ENCODE results near the gene GUCD1. TPM values are rescaled to one million over a fixed set of nuclear protein-coding genes. Genes with fewer than 3 reads are reported as not detected.

GUCD1 gene
- total and polyA plus RNA-seq, 2 of the 13 experiments (the other 11 are each of a cell fraction or from before 2014, with no cell fraction given) = 128 to 245 TPM

GRCh38 chr22:24550028-24550901 lies 4.7 kb downstream of the GUCD1 start (continued):
- TF ChIP-seq, protein P1, sequence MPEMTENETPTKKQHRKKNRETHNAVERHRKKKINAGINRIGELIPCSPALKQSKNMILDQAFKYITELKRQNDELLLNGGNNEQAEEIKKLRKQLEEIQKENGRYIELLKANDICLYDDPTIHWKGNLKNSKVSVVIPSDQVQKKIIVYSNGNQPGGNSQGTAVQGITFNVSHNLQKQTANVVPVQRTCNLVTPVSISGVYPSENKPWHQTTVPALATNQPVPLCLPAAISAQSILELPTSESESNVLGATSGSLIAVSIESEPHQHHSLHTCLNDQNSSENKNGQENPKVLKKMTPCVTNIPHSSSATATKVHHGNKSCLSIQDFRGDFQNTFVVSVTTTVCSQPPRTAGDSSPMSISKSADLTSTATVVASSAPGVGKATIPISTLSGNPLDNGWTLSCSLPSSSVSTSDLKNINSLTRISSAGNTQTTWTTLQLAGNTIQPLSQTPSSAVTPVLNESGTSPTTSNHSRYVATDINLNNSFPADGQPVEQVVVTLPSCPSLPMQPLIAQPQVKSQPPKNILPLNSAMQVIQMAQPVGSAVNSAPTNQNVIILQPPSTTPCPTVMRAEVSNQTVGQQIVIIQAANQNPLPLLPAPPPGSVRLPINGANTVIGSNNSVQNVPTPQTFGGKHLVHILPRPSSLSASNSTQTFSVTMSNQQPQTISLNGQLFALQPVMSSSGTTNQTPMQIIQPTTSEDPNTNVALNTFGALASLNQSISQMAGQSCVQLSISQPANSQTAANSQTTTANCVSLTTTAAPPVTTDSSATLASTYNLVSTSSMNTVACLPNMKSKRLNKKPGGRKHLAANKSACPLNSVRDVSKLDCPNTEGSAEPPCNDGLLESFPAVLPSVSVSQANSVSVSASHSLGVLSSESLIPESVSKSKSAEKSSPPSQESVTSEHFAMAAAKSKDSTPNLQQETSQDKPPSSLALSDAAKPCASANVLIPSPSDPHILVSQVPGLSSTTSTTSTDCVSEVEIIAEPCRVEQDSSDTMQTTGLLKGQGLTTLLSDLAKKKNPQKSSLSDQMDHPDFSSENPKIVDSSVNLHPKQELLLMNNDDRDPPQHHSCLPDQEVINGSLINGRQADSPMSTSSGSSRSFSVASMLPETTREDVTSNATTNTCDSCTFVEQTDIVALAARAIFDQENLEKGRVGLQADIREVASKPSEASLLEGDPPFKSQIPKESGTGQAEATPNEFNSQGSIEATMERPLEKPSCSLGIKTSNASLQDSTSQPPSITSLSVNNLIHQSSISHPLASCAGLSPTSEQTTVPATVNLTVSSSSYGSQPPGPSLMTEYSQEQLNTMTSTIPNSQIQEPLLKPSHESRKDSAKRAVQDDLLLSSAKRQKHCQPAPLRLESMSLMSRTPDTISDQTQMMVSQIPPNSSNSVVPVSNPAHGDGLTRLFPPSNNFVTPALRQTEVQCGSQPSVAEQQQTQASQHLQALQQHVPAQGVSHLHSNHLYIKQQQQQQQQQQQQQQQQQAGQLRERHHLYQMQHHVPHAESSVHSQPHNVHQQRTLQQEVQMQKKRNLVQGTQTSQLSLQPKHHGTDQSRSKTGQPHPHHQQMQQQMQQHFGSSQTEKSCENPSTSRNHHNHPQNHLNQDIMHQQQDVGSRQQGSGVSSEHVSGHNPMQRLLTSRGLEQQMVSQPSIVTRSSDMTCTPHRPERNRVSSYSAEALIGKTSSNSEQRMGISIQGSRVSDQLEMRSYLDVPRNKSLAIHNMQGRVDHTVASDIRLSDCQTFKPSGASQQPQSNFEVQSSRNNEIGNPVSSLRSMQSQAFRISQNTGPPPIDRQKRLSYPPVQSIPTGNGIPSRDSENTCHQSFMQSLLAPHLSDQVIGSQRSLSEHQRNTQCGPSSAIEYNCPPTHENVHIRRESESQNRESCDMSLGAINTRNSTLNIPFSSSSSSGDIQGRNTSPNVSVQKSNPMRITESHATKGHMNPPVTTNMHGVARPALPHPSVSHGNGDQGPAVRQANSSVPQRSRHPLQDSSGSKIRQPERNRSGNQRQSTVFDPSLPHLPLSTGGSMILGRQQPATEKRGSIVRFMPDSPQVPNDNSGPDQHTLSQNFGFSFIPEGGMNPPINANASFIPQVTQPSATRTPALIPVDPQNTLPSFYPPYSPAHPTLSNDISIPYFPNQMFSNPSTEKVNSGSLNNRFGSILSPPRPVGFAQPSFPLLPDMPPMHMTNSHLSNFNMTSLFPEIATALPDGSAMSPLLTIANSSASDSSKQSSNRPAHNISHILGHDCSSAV (CRISPR knock-in tag; IDR thresholded peaks at IDR 0.05; ENCODE audit: borderline replicate concordance) = 0 out of 2 replicates have a peak, but pooled peaks have one; percentile 49
- TF ChIP-seq ZNF547 (CRISPR knock-in tag; IDR thresholded peaks at IDR 0.05) (no peak; the same call in 1 of the 2 replicates), ZSCAN31 (CRISPR knock-in tag; IDR thresholded peaks at IDR 0.05; ENCODE audit: low read depth) (peak; percentile 22; the same call in 1 of the 2 replicates), ZNF607 (CRISPR knock-in tag; IDR thresholded peaks at IDR 0.05; ENCODE audit: borderline replicate concordance) (peak; percentile 14; the same call in 1 of the 2 replicates), ZNF160 (CRISPR knock-in tag; IDR thresholded peaks at IDR 0.05) (peak; percentile 94), CAMTA2 (CRISPR knock-in tag; IDR thresholded peaks at IDR 0.05; ENCODE audit: borderline replicate concordance) (no peak), RBFOX2 (IDR thresholded peaks at IDR 0.05; ENCODE audit: low read depth, low read length) (peak; percentile 79), ZKSCAN8 (CRISPR knock-in tag; IDR thresholded peaks at IDR 0.05; ENCODE audit: borderline replicate concordance) (peak; percentile 80; the same call in 1 of the 2 replicates), ELF4 (CRISPR knock-in tag; IDR thresholded peaks at IDR 0.05; ENCODE audit: borderline replicate concordance) (peak; percentile 60; the same call in 1 of the 2 replicates), HNRNPL (IDR thresholded peaks at IDR 0.05; ENCODE audit: low read depth, low read length) (peak; percentile 93), NFYB (CRISPR knock-in tag; IDR thresholded peaks at IDR 0.05) (no peak), ISL2 (CRISPR knock-in tag; IDR thresholded peaks at IDR 0.05) (peak; percentile 73), KAT7 (CRISPR knock-in tag; IDR thresholded peaks at IDR 0.05; ENCODE audit: borderline replicate concordance) (peak; percentile 83; the same call in 1 of the 2 replicates)
- TF ChIP-seq, protein P2, sequence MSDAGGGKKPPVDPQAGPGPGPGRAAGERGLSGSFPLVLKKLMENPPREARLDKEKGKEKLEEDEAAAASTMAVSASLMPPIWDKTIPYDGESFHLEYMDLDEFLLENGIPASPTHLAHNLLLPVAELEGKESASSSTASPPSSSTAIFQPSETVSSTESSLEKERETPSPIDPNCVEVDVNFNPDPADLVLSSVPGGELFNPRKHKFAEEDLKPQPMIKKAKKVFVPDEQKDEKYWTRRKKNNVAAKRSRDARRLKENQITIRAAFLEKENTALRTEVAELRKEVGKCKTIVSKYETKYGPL (CRISPR knock-in tag; IDR thresholded peaks at IDR 0.05) = 0 out of 2 replicates have a peak, but pooled peaks have one; percentile 25
